ENCODE measurements around the gene CDC42BPB.

- no peak for TF ChIP-seq EP300 (IDR thresholded peaks at IDR 0.05)
- no peak for TF ChIP-seq CTCF (IDR thresholded peaks at IDR 0.05)
- no peak for TF ChIP-seq POLR2A (IDR thresholded peaks at IDR 0.05)
These were observed 40.9 kb upstream of the CDC42BPB start for GRCh38 chr14:103097994-103098957.

Measured in upper lobe of left lung (tissue), 4 donors.